Sigmoid colon (tissue), 7 donors: ENCODE measurements around the gene TBCA. TPM values are rescaled to one million over a fixed set of nuclear protein-coding genes. Genes with fewer than 3 reads are reported as not detected.
"Not testable (repeated sequence)": the region's sequence is repeated elsewhere in the genome, so short reads cannot be mapped to it uniquely, and the experiment has no call there.

Experiments used
- DNase-seq: peaks from one replicate; pipeline ENCODE4 v3.0.0-alpha.2; 2019
- H3K27ac ChIP-seq, 4 donors: fragments of 200-600 bp; sonication (generic); one replicate each; pipeline ENCODE4 v1.5.1; 2016 to 2019; ENCODE audit warnings: mild to moderate bottlenecking in 1 of 4
- H3K27me3 ChIP-seq, 3 donors: fragments of 200-600 bp; sonication (generic); one replicate each; pipeline ENCODE4 v1.5.1; 2019; ENCODE audit warnings: mild to moderate bottlenecking in 1 of 3
- H3K36me3 ChIP-seq, 4 donors: fragments of 200-600 bp; sonication (generic); one replicate each; pipeline ENCODE4 v1.5.1; 2016 to 2019
- H3K4me1 ChIP-seq, 4 donors: fragments of 200-600 bp; sonication (generic); one replicate each; pipeline ENCODE4 v1.5.1; 2017 to 2019
- H3K4me3 ChIP-seq, 4 donors: fragments of 200-600 bp; sonication (generic); one replicate each; pipeline ENCODE4 v1.5.1; 2017 to 2019; ENCODE audit warnings: mild to moderate bottlenecking in 2 of 4, moderate library complexity in 1 of 4
- H3K9me3 ChIP-seq, 4 donors: fragments of 200-600 bp in 3 of 4; sonication (generic) in 3 of 4; one replicate each; pipeline versions ENCODE4 v1.5.1 to v1.6.1; 2013 to 2019
- CTCF ChIP-seq, 4 experiments: fragments of 450-650 bp in 3 of 4; fragments of 200-600 bp in 1 of 4; IDR thresholded peaks; one replicate each; pipeline ENCODE4 v1.5.1; 2016 to 2019; ENCODE audit warnings: antibody characterized with exemption in 4 of 4, mild to moderate bottlenecking in 3 of 4, moderate library complexity in 2 of 4
- EP300 ChIP-seq, 4 donors: sonication (generic); formaldehyde crosslinking; IDR thresholded peaks; one replicate each; pipeline ENCODE4 v1.6.1; 2017; ENCODE audit warnings: antibody characterized with exemption in 4 of 4
- POLR2A ChIP-seq, 2 donors: fragments of 450-650 bp; IDR thresholded peaks; one replicate each; pipeline ENCODE4 v1.6.1; 2016; ENCODE audit warnings: antibody characterized with exemption in 2 of 2, mild to moderate bottlenecking in 2 of 2, moderate library complexity in 2 of 2
- POLR2AphosphoS5 ChIP-seq, 4 donors: sonication (generic); formaldehyde crosslinking; IDR thresholded peaks; one replicate each; pipeline ENCODE4 v1.6.1; 2017; ENCODE audit warnings: antibody characterized with exemption in 4 of 4
- WGBS, 2 donors: extraction: QIAGEN DNeasy Blood & Tissue Kit; methylation state at CpG; one replicate each; pipeline ENCODE4 v1.1.7; 2013; 5-methylcytosine and 5-hydroxymethylcytosine counted together
- intact Hi-C: fragments of 100-400 bp; cut with DNase I; formaldehyde crosslinking; loops from one replicate; pipeline ENCODE4 v1.15.1; 2023
- polyA plus RNA-seq, 3 donors: library from polyadenylated mRNA; stranded (reverse); fragments of 200-250 nt; gene quantifications; one replicate each; pipeline ENCODE4 v1.2.3, GENCODE V29; 2013
- total RNA-seq, 4 donors: library from RNA; depleted of rRNA; stranded (reverse); fragments of >200 nt; gene quantifications; one replicate each; pipeline ENCODE4 v1.1.0, GENCODE V29; 2016
- donor health status: healthy with polysubstance abuse.
- donor health status: Bipolar disorder and iron deficiency.
- donor health status: healthy.

Gene TBCA
- total and polyA plus RNA-seq, 7 donors = 174 to 240 (median 222) TPM

GRCh38 chr5:77709993-77710685, 66.0 kb downstream of the TBCA start:
- Histone ChIP-seq H3K4me3 (no peak overlapping the region), H3K4me1 (no peaks in the 10 kb centered on the region), H3K27ac (no peak overlapping the region), H3K9me3 (no peaks in the 10 kb centered on the region), H3K27me3 (no peaks in the 10 kb centered on the region), H3K36me3 (peaks cover 16 to 31% (median 19%) of the 10 kb centered on the region in 4 donors)
- intact Hi-C loops = no loop called here
- no peak for DNase-seq
- TF ChIP-seq EP300 (IDR thresholded peaks at IDR 0.05) = no peak
- no peak for TF ChIP-seq POLR2AphosphoS5 (IDR thresholded peaks at IDR 0.05)
- no peak for TF ChIP-seq CTCF (IDR thresholded peaks at IDR 0.05)
- TF ChIP-seq POLR2A (IDR thresholded peaks at IDR 0.05) = no peak

DNA sequence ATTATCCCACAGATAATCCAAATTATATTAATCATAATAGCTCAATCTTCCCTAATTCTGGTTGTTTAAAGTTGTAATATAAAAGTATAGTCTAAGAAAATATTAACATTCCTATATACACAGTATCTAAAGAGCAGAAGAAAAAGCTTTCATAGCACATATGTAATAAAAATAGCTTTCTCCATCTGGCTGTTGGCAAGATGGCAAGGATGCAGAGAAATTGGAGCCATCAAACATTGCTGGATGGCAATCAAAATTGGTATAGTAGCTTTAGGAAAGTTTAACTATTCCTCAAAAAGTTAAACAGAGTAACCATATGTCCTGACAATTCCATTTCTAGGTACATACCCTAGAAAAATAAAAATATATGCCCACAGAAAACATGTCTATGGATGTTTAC, 66.8 kb downstream of the TBCA start:
- Histone ChIP-seq H3K4me3 (no peak overlapping the region), H3K9me3 (no peaks in the 10 kb centered on the region), H3K27ac (no peak overlapping the region), H3K27me3 (no peaks in the 10 kb centered on the region), H3K4me1 (no peaks in the 10 kb centered on the region), H3K36me3 (peaks cover 17 to 39% (median 20%) of the 10 kb centered on the region in 4 donors)
- intact Hi-C loops = no loop called here
- TF ChIP-seq POLR2AphosphoS5 (IDR thresholded peaks at IDR 0.05) = no peak
- DNase-seq = no peak

GRCh38 chr5:77707791-77708190, 68.3 kb downstream of the TBCA start:
- H3K4me1 ChIP-seq = no peaks in the 10 kb centered on the region
- no peaks in the 10 kb centered on the region for H3K27me3 ChIP-seq
- 99 to 100% methylated on average over 2 of the region's 2 CpGs for WGBS, 2 donors
- no peak for TF ChIP-seq POLR2AphosphoS5 (IDR thresholded peaks at IDR 0.05)
- TF ChIP-seq EP300 (IDR thresholded peaks at IDR 0.05) = no peak
- TF ChIP-seq POLR2A (IDR thresholded peaks at IDR 0.05) = no peak
- TF ChIP-seq CTCF (IDR thresholded peaks at IDR 0.05) = no peak
- H3K36me3 ChIP-seq = peaks cover 17 to 54% (median 26%) of the 10 kb centered on the region in 4 donors
- no peak overlapping the region for H3K27ac ChIP-seq
- H3K4me3 ChIP-seq = no peak overlapping the region
- no peaks in the 10 kb centered on the region for H3K9me3 ChIP-seq
- intact Hi-C loops = no loop called here
- DNase-seq = no peak

GRCh38 chr5:77699569-77699968, 76.6 kb downstream of the TBCA start:
- Histone ChIP-seq H3K4me1 (peaks cover 0 to 13% (median 2%) of the 10 kb centered on the region in 4 donors), H3K36me3 (peaks cover 0 to 35% (median 10%) of the 10 kb centered on the region in 4 donors)
- H3K4me3 ChIP-seq, intact Hi-C loops, H3K27ac ChIP-seq, H3K27me3 ChIP-seq, DNase-seq, H3K9me3 ChIP-seq: not testable (repeated sequence)
- 79 to 94% methylated on average over 7 of the region's 7 CpGs for WGBS, 2 donors

DNA sequence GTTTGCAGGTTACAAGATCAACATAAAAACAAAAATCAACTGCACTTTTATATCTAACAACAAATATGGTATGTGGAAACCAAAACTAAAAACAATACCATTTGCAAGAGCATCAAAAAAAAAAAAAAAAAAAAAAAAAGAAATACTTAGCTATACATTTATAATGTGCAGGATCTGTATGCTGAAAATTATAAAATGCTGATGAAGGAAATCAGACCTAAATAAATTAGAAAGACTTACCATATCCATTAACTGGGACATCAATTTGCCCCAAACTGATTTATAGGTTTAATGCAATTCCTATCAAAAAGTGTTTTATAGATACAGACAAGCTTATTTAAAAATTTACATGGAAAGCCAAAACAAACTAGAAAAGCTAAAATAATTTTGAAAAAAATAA, 77.2 kb downstream of the TBCA start:
- H3K27ac ChIP-seq = no peak overlapping the region

More for the DNA sequence above, 77.2 kb downstream of the TBCA start:
- no peak overlapping the region for H3K4me3 ChIP-seq
- intact Hi-C loops = no loop called here
- no peak for DNase-seq
- peaks cover 0 to 13% (median 2%) of the 10 kb centered on the region in 4 donors for H3K4me1 ChIP-seq
- no peaks in the 10 kb centered on the region for H3K27me3 ChIP-seq
- H3K9me3 ChIP-seq = no peaks in the 10 kb centered on the region
- H3K36me3 ChIP-seq = peaks cover 0 to 29% (median 7%) of the 10 kb centered on the region in 4 donors
- TF ChIP-seq POLR2AphosphoS5 (IDR thresholded peaks at IDR 0.05) = no peak
- no peak for TF ChIP-seq CTCF (IDR thresholded peaks at IDR 0.05)
- TF ChIP-seq POLR2A (IDR thresholded peaks at IDR 0.05) = no peak
- TF ChIP-seq EP300 (IDR thresholded peaks at IDR 0.05) = no peak
